ENCODE results near the gene GSTCD. TPM values are rescaled to one million over a fixed set of nuclear protein-coding genes. Genes with fewer than 3 reads are reported as not detected.
"Not testable (repeated sequence)": the region's sequence is repeated elsewhere in the genome, so short reads cannot be mapped to it uniquely, and the experiment has no call there.

Gene GSTCD
- total RNA-seq, 3 donors from 2014 or later = 13.2 to 16.6 (median 14.2) TPM

- Mint-ChIP-seq H3K9me3 (no peaks in the 10 kb centered on the region), H3K36me3 (ENCODE audit: insufficient read depth) (peaks cover 22% of the 10 kb centered on the region), H3K4me1 (ENCODE audit: low read depth) (peaks cover 6% of the 10 kb centered on the region), H3K27me3 (ENCODE audit: low read depth) (no peaks in the 10 kb centered on the region), H3K4me3 (no peak overlapping the region)
- DNase-seq (no peak), ATAC-seq (no peak)
These were observed 10.0 kb upstream of the GSTCD start for GRCh38 chr4:105698607-105699006.

DNA sequence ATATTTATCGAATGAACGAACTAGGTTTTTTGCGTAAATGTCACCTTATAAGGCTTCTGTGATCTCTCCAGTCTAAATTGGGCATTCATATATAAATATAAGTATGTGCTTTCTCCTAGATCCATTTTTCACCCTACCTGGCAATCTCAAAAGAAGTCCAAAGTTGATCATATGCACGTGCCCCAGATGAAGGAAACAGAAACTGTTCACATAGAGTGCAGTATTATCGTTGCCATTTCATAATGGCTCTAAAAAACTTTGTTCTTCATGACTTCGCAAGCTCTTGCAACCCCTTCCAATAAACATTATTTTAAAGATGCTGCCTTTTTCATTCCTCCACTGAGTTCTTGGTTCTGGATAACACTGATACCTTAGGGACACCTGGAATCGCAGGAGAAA, 803 bp upstream of the GSTCD start:
- Mint-ChIP-seq H3K4me3 (peak overlapping the region; percentile 99), H3K27me3 (ENCODE audit: low read depth) (no peaks in the 10 kb centered on the region), H3K9me3 (no peaks in the 10 kb centered on the region), H3K36me3 (ENCODE audit: insufficient read depth) (no peaks in the 10 kb centered on the region), H3K4me1 (ENCODE audit: low read depth) (peaks cover 27% of the 10 kb centered on the region)
- no peak for DNase-seq
- ATAC-seq = no peak

DNA sequence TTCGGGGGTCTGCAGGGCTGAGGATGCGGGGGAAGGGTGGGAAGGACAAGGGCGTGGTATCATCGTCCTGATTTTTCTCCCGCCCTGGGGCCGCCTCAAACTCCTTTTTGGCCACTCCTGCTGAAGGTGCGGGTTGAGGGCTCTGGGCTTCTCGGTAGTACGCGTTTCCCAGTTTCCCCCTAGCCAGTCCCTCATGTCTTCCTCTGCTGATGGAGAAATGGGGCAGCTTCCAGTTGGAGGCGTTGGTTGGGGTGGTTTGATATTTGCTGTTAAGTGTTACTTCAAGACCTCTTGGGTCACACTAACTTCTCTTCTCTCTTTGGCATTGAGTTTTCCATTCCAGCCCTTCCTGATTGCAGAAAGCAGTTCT, 482 bp downstream of the GSTCD start:
- Mint-ChIP-seq H3K27me3 (ENCODE audit: low read depth) (no peaks in the 10 kb centered on the region), H3K4me1 (ENCODE audit: low read depth) (peaks cover 27% of the 10 kb centered on the region), H3K4me3 (peak overlapping the region; percentile 99), H3K9me3 (no peaks in the 10 kb centered on the region), H3K36me3 (ENCODE audit: insufficient read depth) (no peaks in the 10 kb centered on the region)
- peak; percentile 23 to 49 for ATAC-seq
- DNase-seq = no peak

GRCh38 chr4:105710012-105710600, 1.5 kb downstream of the GSTCD start:
- peak overlapping the region; percentile 99 for H3K4me3 Mint-ChIP-seq
- H3K36me3 Mint-ChIP-seq (ENCODE audit: insufficient read depth) = no peaks in the 10 kb centered on the region
- no peak for DNase-seq
- H3K9me3 Mint-ChIP-seq = no peaks in the 10 kb centered on the region
- no peak for ATAC-seq
- no peaks in the 10 kb centered on the region for H3K27me3 Mint-ChIP-seq (ENCODE audit: low read depth)
- H3K4me1 Mint-ChIP-seq (ENCODE audit: low read depth) = peaks cover 27% of the 10 kb centered on the region

- peaks cover 25% of the 10 kb centered on the region for H3K4me1 Mint-ChIP-seq (ENCODE audit: low read depth)
- H3K27me3 Mint-ChIP-seq (ENCODE audit: low read depth) = no peaks in the 10 kb centered on the region
- no peak overlapping the region for H3K4me3 Mint-ChIP-seq
- ATAC-seq (no peak), DNase-seq (no peak)
- no peaks in the 10 kb centered on the region for H3K9me3 Mint-ChIP-seq
- no peaks in the 10 kb centered on the region for H3K36me3 Mint-ChIP-seq (ENCODE audit: insufficient read depth)
These were observed 2.1 kb downstream of the GSTCD start for GRCh38 chr4:105710678-105711077.

DNA sequence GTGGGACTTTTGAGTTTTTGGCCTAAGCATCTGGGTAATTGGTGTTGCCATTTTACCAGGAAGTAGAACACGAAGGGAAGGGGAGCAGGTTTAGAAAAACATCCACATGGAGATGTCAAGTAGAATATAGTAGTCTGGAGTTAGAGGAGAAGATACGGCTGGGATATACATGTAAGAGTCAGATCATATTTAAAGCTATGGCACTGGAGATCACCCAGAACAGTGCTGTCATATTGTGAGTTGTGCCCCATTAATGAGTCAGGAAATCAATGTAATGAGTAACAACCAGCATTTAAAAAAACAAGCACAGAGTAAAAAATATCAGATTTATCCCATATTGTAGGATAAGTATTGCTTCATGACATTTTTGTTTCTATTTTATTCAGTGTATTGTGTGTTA, 4.2 kb downstream of the GSTCD start:
- no peaks in the 10 kb centered on the region for H3K36me3 Mint-ChIP-seq (ENCODE audit: insufficient read depth)
- ATAC-seq = no peak

GRCh38 chr4:105714071-105714521, 5.5 kb downstream of the GSTCD start:
- H3K4me1 Mint-ChIP-seq (ENCODE audit: low read depth) = peaks cover 3% of the 10 kb centered on the region
- no peaks in the 10 kb centered on the region for H3K36me3 Mint-ChIP-seq (ENCODE audit: insufficient read depth)
- ATAC-seq (no peak), DNase-seq (no peak)
- no peaks in the 10 kb centered on the region for H3K27me3 Mint-ChIP-seq (ENCODE audit: low read depth)
- no peaks in the 10 kb centered on the region for H3K9me3 Mint-ChIP-seq
- H3K4me3 Mint-ChIP-seq = no peak overlapping the region

More for the DNA sequence above, 4.2 kb downstream of the GSTCD start:
- Mint-ChIP-seq H3K4me1 (ENCODE audit: low read depth) (peaks cover 8% of the 10 kb centered on the region), H3K27me3 (ENCODE audit: low read depth) (no peaks in the 10 kb centered on the region), H3K9me3 (no peaks in the 10 kb centered on the region), H3K4me3 (no peak overlapping the region)
- DNase-seq = no peak

- ATAC-seq (no peak), DNase-seq (no peak)
- peaks cover 3% of the 10 kb centered on the region for H3K36me3 Mint-ChIP-seq (ENCODE audit: insufficient read depth)
- no peaks in the 10 kb centered on the region for H3K27me3 Mint-ChIP-seq (ENCODE audit: low read depth)
- H3K9me3 Mint-ChIP-seq = no peaks in the 10 kb centered on the region
- H3K4me3 Mint-ChIP-seq = no peak overlapping the region
- H3K4me1 Mint-ChIP-seq (ENCODE audit: low read depth) = peaks cover 1% of the 10 kb centered on the region
These were observed 6.3 kb downstream of the GSTCD start for GRCh38 chr4:105714932-105715331.

DNA sequence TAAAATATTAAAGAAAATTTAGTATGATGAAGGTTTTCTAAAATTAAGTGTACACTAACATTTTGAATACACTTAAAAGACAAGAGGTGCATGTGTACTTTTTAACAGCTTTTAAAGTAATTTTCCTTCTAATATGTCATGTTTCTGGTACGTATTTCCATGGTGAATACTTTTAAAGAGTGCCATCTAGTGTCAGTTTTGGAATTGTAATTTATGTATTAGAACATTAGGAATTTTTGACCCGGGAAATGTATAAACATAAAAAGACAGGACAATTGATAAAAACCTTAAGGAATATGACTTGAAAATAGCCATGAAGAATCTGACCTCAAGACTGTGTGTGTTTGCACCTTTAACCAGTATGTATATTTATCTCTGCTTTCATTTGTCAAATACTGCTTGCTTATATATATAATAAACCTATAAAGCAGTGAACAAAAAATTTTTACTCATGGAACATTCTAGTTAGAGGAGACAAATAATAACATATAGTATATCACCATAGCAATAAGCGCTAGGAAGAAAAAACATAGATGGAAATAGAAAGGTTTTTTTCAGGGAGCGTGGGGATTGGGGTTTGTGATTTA, 7.2 kb downstream of the GSTCD start:
- H3K9me3 Mint-ChIP-seq = no peaks in the 10 kb centered on the region
- H3K4me3 Mint-ChIP-seq = no peak overlapping the region
- H3K36me3 Mint-ChIP-seq (ENCODE audit: insufficient read depth) = peaks cover 7% of the 10 kb centered on the region
- H3K27me3 Mint-ChIP-seq (ENCODE audit: low read depth) = no peaks in the 10 kb centered on the region
- DNase-seq (no peak), ATAC-seq (no peak)
- H3K4me1 Mint-ChIP-seq (ENCODE audit: low read depth) = peaks cover 1% of the 10 kb centered on the region

DNA sequence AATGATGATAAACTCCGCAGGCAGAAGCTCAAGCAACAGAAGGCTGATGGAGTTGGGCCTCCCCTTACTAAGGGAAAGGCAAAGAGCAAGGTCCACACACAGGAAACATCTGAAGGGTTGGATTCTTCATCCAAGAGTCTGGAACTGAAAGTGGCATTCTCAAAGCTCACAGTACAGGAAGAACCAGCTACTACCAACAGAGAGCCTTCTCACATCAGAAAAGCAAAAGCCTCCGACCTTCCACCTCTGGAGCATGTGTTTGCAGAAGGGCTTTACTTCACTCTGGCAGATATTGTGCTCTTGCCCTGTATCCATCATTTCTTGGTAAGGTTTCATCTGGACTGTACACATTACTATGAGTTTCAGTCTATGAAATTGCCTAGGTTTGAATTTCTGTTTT, 10.6 kb downstream of the GSTCD start:
- H3K4me3 Mint-ChIP-seq = no peak overlapping the region
- DNase-seq (no peak), ATAC-seq (no peak)
- no peaks in the 10 kb centered on the region for H3K9me3 Mint-ChIP-seq
- peaks cover 7% of the 10 kb centered on the region for H3K36me3 Mint-ChIP-seq (ENCODE audit: insufficient read depth)
- no peaks in the 10 kb centered on the region for H3K27me3 Mint-ChIP-seq (ENCODE audit: low read depth)
- H3K4me1 Mint-ChIP-seq (ENCODE audit: low read depth) = peaks cover 1% of the 10 kb centered on the region

DNA sequence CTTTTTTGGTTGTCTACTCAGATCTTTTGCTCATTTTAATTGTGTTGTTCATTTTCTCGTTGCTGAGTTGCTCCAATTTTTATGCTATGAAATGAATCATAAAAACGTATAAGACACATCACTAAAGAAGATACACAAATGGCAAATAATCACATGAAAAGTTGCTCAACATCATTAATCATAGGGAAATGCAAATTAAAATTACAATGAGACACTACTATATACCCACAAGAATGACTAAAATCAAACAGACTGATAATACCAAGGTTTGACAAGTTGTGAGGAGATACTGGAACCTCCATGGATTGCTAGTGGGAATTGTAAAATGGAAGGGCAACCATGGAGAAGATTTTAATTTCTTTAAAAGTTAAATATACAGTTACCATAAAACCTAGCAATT, 17.0 kb downstream of the GSTCD start:
- no peaks in the 10 kb centered on the region for H3K4me1 Mint-ChIP-seq (ENCODE audit: low read depth)
- ATAC-seq = no peak
- H3K4me3 Mint-ChIP-seq = no peak overlapping the region
- peaks cover 17% of the 10 kb centered on the region for H3K36me3 Mint-ChIP-seq (ENCODE audit: insufficient read depth)
- peaks cover 6% of the 10 kb centered on the region for H3K9me3 Mint-ChIP-seq
- H3K27me3 Mint-ChIP-seq (ENCODE audit: low read depth) = no peaks in the 10 kb centered on the region
- no peak for DNase-seq

DNA sequence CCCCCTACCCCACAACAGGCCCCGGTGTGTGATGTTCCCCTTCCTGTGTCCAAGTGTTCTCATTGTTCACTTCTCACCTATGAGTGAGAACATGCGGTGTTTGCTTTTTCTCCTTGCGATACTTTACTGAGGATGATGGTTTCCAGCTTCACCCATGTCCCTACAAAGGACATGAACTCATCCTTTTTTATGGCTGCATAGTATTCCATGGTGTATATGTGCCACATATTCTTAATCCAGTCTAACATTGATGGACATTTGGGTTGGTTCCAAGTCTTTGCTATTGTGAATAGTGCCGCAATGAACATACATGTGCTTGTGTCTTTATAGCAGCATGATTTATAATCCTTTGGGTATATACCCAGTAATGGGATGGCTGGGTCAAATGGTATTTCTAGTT, 21.3 kb downstream of the GSTCD start:
- not testable (repeated sequence) for ATAC-seq; H3K27me3 Mint-ChIP-seq (ENCODE audit: low read depth); H3K4me1 Mint-ChIP-seq (ENCODE audit: low read depth); H3K9me3 Mint-ChIP-seq; DNase-seq; H3K4me3 Mint-ChIP-seq
- peaks cover 43% of the 10 kb centered on the region for H3K36me3 Mint-ChIP-seq (ENCODE audit: insufficient read depth)

- not testable (repeated sequence) for DNase-seq; ATAC-seq; H3K27me3 Mint-ChIP-seq (ENCODE audit: low read depth); H3K4me1 Mint-ChIP-seq (ENCODE audit: low read depth); H3K4me3 Mint-ChIP-seq
- H3K36me3 Mint-ChIP-seq (ENCODE audit: insufficient read depth) = peaks cover 59% of the 10 kb centered on the region
- H3K9me3 Mint-ChIP-seq = peaks cover 26% of the 10 kb centered on the region
These were observed 26.6 kb downstream of the GSTCD start for GRCh38 chr4:105735217-105735616.

GRCh38 chr4:105741548-105741947, 33.0 kb downstream of the GSTCD start:
- Mint-ChIP-seq H3K4me3 (no peak overlapping the region), H3K4me1 (ENCODE audit: low read depth) (no peaks in the 10 kb centered on the region), H3K27me3 (ENCODE audit: low read depth) (no peaks in the 10 kb centered on the region), H3K36me3 (ENCODE audit: insufficient read depth) (peaks cover 25% of the 10 kb centered on the region), H3K9me3 (peaks cover 22% of the 10 kb centered on the region)
- ATAC-seq (no peak), DNase-seq (no peak)

DNA sequence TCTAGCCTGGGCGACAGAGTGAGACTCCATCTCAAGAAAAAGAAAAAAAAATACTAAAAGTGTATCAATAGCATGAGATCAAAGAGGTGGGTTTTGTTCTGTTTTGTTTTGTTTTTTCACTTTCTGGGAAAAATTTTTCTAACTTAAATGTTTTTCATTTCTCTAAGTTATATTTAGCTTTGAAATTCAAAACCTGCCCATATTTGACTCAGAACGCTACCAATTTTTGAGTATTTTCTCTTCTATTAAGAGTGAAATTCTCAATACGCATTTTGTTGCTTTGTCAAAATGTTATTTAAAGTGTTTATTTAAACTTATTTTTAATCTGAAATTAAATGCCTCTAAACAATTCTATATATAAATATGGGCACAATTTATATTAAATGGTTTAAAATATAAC, 39.6 kb downstream of the GSTCD start:
- Mint-ChIP-seq H3K4me1 (ENCODE audit: low read depth) (no peaks in the 10 kb centered on the region), H3K9me3 (no peaks in the 10 kb centered on the region), H3K27me3 (ENCODE audit: low read depth) (no peaks in the 10 kb centered on the region), H3K36me3 (ENCODE audit: insufficient read depth) (peaks cover 2% of the 10 kb centered on the region), H3K4me3 (no peak overlapping the region)
- ATAC-seq (no peak), DNase-seq (no peak)

Measured in activated T-cell treated with anti-CD3 and anti-CD28 coated beads, Interleukin-2, amount 50 U/mL, for 4 hours (primary cell).